ENCODE data around the gene AGAP3.
A peak's percentile ranks its signal among the peaks of the same experiment; 100 is the strongest.

- TF ChIP-seq CTCF (IDR thresholded peaks at IDR 0.05; ENCODE audit: low read depth, low read length), result no peak
- TF ChIP-seq MAX (IDR thresholded peaks at IDR 0.05; ENCODE audit: low read depth, low read length), result peak; percentile 93
Observed at GRCh38 chr7:151051108-151051507, 35.2 kb upstream of the AGAP3 start.
